NCI-H345 (cell line): ENCODE results near the gene BNIP2.
"Not testable (repeated sequence)": the region's sequence is repeated elsewhere in the genome, so short reads cannot be mapped to it uniquely, and the experiment has no call there.

ENCODE experiments used
- DNase-seq: peaks from one replicate; lab custom pipeline; 2025; lab: John Stamatoyannopoulos, UW

The BNIP2 gene

GRCh38 chr15:59688782-59689625 is at the start of gene BNIP2:
TSS of gene BNIP2 (minus strand) at chr15:59689320. CDS start at chr15:59682457, 6,863 bp downstream.
- DNase-seq: peak; percentile 95

DNA sequence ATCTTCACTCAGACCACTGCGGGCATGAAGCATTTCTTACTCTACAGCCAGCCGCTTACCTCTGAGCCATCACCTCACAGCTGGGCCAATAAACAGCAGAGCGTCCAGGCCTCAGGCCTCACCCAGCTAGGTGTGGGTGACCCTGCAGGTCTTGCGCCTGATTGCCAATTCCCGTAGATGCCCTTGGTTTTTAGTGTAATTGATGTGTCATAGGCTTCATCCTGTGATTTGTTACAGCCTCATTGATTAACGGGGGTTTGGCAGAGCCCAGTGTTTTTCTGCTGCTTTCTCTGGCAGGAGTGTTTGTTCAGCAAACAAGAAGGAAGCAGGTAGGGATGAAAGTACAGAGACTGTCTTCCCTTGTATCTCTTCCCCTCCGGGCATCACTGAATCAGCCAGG is 49.6 kb upstream of the BNIP2 start:
- DNase-seq: peak; percentile 52

GRCh38 chr15:59736181-59736580 is 47.1 kb upstream of the BNIP2 start:
- no peak for DNase-seq

DNA sequence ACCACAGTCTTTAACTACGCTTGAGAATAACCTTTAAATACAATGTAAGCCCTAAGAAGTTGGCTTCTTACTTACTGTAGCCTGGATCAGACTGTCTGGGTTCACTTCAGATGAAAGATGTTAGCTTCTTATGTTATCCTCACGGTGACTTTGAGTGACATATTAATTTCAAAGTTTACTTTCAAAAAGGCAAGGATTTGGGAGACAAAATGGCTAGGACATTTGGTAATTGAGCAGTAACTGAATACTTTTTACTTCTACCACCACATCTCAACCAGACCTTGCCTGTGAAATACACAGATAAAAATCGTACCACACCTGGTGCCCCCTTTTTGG is 36.0 kb upstream of the BNIP2 start:
- DNase-seq: no peak

- DNase-seq: no peak
Observed at GRCh38 chr15:59723687-59724346, 34.7 kb upstream of the BNIP2 start.

GRCh38 chr15:59722476-59722875 is 33.4 kb upstream of the BNIP2 start:
- no peak for DNase-seq

GRCh38 chr15:59722037-59722436 is 32.9 kb upstream of the BNIP2 start:
- no peak for DNase-seq

DNA sequence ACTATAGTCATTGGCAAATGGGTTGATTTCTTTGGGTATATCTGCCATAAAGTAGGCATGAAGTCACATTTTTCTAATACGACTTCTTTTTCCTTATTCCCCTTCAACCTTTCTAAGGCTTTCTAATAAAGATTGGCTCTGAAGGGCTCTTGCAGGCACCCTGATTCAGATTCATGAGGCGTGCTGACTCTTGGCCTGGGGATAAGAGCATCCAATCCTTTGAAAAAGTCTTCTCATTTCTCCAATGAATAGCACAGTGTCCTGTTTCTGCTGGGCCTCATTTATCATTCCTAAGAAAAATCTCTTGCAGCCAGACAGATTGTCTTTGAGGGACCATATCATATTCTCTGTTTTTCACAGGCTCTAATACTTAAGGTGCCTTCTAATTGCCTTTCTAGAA is 32.3 kb upstream of the BNIP2 start:
- DNase-seq: no peak

GRCh38 chr15:59713177-59713576 is 24.1 kb upstream of the BNIP2 start:
- DNase-seq: no peak

DNA sequence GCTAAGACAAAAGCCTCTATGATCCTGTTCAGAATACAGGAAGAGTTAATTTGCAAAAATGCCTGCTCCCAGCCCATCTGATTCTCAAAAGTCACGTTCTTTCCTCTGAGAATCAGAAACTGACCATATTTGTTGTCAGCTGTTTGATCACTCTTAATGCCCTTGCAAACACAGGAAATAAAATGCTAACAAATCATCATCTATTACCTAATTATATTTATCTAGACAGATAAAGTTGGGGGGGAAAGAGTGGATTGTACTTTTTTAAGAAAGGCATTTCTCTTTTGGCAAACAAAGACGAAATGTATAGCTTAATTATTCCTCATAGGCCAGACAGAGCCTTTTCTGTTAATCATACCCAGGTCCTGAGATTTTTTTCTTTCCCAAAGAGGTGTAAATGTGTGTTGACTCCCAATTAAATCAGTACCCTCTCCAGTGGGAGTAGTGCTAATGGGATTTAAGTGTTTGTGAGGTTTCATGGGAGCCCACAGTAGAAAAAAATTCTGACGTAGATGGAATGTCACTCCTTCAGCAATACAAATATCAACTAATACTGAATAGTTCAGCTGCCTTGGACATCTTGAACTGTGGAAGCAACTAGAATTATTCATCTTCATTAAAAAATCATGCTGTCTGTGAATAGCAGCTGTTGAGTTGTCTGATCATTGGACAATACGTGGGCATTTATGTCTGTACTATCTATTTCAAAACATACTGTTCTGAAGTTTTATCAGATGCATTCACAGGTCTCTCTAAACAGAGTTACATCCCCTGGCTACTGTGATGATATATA is 22.5 kb upstream of the BNIP2 start:
- no peak for DNase-seq

DNA sequence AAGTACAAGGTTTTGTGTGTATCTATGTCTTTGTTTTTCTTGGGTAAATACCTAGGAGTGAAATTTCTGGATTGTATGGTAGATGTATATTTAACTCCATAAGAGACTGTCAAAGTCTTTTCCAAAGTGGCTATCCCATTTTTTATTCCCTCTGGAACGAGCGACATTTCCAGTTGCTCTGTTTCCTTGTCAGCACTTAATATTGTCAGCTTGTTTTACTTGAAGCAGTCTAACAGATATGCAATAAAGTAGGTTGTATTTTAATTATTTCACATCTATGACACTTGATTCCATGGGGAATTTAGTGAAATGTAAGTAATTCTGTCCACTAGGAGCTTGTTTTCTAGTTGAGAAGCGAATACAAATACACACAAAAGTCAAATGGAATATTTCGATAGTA is 18.5 kb upstream of the BNIP2 start:
- DNase-seq: no peak

DNA sequence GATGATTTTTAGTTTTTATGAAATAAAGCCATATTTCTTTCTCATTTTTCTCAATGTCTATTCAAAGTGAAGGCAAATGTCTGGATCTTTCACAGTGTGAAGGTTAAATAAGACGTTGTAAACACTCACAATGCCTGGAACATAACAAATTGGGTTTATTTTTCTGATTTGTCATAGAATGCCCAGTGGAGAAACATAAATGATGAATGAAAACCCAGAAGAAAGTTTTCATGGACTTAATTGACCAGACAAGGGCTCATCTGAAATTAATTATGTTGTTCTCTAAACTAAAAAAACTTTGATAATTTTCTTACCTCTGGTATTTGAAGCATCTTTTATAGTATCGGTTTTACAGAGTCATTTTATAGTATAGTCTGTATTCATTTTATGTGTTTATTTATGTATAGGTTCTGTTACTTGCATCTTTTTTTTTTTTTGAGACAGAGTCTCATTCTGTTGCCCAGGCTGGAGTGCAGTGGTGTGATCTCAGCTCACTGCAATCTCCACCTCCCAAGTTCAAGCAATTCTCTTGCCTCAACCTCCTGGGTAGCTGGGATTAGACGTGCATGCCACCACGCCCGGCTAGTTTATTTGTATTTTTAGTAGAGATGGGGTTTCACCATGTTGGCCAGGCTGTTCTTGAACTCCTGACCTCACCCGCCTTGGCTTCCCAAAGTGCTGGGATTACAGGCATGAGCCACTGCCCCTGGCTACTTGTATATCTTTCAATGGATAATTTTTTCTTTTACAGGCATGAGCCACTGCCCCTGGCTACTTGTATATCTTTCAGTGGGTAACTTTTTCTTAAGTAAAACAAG is 15.1 kb upstream of the BNIP2 start:
- no peak for DNase-seq

- no peak for DNase-seq
Observed at GRCh38 chr15:59702351-59702750, 13.2 kb upstream of the BNIP2 start.

- DNase-seq: no peak
Observed at GRCh38 chr15:59701880-59702279, 12.8 kb upstream of the BNIP2 start.

DNA sequence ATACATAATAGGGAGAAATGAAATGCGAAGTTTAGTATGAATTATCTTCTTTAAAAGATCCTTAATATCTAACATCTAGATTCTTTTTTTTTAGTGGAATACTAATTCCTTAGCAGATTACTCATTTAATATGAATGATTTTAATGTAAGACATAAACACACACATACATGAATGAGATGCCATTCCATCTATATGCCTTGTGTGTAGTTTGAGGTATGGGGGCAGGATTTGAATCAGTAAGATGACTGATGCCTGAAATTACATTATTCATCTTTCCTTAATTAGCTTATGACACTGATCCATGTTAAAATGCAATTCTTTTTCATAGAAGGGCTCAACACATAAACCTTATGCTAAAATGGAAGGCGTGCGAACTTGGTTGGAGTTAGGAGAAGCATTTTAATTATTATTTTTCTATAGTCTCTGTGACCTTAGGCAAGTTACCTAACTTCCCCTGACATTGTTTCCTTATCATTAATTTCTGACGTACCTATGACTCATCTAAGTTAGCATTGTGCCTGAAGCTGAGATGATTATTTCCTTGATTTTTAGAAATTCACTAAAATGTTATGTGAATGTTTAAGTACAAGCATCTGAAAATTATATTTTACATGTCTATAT is 10.8 kb upstream of the BNIP2 start:
- DNase-seq: no peak

GRCh38 chr15:59698065-59698464 is 8.9 kb upstream of the BNIP2 start:
- DNase-seq: not testable (repeated sequence)

DNA sequence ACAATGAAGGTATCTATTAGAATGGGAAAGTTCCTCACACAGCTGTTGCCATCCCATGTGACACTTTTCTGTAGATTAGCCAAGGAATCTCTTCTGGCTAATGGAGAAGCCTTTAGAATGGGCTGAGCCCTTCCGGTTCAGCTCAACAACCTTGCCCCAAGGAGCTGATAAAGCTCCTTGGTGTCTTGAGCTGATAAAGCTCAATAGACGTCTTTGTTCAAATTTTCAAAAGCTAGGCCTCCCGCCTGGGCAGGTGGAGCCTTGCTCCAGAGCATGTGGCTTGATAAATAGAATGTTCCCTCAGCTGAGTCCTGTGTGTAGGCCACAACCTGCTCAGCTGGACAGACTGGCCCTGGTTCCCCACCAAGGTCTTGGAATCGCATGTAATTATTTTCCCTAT is 7.2 kb upstream of the BNIP2 start:
- DNase-seq: no peak

DNA sequence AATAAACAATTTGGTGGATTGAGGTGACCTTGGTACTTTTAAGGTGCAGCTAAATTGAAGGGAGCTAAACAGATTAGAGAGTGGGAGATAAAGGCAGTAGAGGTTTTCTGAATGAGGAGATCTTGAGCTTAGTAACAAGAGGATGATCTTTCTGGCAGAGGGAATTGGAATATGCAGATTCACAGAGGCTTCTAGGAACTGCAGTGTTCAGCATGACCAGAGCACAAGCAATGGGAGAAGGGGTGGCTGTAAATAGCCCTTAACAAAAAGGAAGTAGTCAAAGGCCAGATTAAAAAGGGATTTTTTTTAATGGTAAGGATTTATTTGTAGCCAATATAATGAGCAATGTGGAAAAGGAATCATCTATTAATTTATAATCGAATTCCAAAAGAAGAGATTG is 5.7 kb upstream of the BNIP2 start:
- no peak for DNase-seq

- DNase-seq: peak; percentile 27
Observed at GRCh38 chr15:59691194-59691805, 2.2 kb upstream of the BNIP2 start.

- peak; percentile 72 for DNase-seq
Observed at GRCh38 chr15:59689626-59690236, 611 bp upstream of the BNIP2 start.

DNA sequence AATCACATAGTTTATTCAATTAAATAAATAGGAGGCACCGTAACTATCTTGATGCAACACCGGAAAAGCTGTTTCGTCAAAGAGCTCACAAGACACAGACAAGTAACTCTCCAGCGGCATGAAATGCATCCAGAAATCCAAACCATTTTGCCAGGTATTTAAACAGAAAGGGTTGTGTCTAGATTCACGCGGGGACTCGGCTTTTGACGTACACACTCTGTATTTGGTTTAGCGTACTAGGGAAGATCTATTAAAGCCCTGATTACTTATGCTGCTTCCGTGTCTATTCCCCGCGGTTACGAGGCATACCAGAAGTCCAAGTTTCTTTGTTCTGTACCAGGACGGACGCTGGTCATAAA is 718 bp downstream of the BNIP2 start:
- DNase-seq: no peak
